NT2/D1 (cell line): Measurements from ENCODE around the gene IRX3.

Source experiments
- SUZ12 ChIP-seq: IDR thresholded peaks from 2 replicates; pipeline ENCODE4 v1.6.1; 2011; ENCODE audit not compliant: insufficient read length, insufficient read depth; ENCODE audit errors: extremely low read depth
- ZNF274 ChIP-seq: IDR thresholded peaks from 2 replicates; pipeline ENCODE4 v1.6.1; 2011; ENCODE audit warnings: mild to moderate bottlenecking, low read depth, low read length

GRCh38 chr16:54326266-54326662, 39.7 kb upstream of the IRX3 start:
- TF ChIP-seq ZNF274 (no peak), SUZ12 (no peak)
